HG03039 (cell line): Measurements from ENCODE around the gene LRRC45.

Experiments used
- ATAC-seq: cut with Tn5 transposase; IDR thresholded peaks from one replicate; pipeline ENCODE4 v1.9.1; 2021; ENCODE audit warnings: mild to moderate bottlenecking, moderate library complexity; ENCODE audit not compliant: unreplicated experiment

The LRRC45 gene

DNA sequence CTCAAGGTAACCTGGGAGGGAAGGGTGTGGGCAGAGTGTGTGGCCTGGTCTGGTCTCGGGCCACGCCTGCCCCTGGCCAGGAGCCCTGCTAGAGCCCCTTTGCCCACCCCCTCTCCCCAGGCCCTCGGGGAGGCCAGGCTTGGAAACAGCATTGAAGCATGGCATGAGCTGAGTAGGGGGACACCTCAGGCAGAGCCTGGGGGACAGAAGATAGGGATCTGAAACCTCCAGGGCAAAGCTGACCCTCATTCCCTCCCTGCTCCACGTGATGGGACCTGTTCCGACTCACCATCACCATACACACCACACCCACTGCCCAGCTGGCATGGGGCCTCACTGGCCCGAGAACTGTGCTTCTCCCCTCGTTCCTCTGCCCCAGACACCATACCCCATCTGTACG is 26.0 kb downstream of the LRRC45 start:
- ATAC-seq, result no peak

DNA sequence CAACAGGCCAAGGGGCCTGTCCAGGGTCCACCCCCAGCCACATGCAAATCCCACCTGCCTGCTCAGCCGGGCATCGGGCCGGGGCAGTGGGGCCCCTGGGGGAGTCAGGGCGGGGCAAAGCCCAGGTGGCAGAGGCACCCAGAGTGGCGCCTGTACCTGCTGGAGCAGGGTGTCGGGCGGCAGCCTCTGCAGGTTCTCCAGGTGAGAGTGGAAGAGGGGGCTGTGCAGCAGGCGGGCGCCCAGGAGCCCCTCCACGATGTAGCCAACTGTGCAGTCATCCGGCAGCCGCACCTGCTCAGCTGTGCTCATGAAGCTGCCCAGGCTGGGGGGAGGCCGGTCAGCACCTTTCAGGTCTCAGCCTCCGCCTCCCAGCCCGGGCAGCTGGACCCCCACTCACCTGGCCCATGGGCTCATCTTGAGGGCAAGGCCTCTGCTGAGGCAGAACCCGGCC is 26.4 kb downstream of the LRRC45 start:
- no peak for ATAC-seq

DNA sequence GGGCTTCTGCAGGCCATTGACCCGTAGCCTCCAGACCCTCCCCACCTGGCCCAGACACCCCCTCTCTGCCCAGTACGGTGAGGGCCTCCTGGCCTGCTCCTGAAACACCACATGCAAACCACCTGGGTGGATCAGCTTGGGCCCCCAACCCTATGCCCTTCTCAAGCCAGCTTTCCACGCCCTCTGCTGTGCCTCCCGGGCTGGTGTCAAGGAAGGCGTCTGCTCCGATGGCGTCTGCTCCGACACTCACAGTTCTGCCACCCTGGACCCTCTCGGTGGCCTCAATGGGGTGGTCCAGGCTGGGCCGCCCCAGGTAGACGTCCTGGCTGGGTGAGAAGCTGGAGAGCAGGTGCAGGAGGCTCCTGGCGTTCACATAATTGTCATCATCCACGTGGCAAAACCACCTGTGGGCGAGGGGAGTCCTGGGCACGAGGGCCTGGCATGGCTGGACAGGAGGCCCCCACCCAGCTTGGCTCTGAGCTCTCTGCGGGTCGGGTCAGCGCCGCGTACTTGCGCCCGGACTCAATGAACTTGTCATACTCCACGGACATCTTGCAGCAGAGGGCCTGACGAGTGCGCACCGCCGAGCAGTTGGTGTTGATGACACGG is 27.2 kb downstream of the LRRC45 start:
- no peak for ATAC-seq

DNA sequence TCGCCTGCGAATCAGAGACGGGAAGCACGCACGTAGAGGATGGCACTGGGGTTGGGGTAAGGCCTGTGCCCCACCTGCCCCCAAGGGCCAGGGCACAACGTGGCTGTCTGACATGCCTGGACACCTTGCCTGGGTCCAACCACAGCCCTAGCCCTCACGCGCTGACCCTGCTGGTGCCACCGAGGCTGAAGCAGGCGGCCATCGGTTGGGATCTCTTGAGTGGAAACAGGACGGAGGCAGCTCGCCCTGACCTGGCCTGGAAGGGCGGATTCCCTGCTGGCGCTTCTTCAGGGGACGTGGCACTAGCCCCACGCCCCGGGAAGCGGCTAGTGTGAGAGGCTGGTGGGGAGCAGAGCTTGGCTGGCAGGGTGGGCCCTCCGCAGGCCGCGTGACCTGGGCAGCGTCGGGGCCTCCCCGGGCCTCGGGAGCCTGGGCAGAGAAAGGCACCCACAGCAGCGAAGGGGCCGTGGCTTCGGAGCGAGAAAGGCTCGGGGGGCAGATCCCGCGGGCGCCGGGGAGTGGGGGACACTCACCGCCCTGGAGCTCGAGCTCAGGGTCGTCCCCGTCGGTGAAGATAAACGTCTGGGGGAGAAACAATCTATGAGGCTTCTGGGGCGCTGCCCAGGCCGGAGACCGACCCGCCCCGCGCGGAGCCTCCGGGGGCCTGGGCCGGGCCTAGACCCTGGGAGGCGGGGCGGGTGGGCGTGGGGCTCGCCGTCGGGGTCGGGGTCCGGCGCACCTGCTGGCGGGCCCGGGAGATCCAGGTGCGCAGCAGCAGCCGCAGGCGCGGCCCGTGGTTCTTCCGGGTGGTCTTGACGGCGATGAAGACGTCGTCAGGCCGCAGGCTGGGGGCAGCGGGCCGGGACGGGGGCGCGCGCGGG is 27.9 kb downstream of the LRRC45 start:
- ATAC-seq, result no peak

DNA sequence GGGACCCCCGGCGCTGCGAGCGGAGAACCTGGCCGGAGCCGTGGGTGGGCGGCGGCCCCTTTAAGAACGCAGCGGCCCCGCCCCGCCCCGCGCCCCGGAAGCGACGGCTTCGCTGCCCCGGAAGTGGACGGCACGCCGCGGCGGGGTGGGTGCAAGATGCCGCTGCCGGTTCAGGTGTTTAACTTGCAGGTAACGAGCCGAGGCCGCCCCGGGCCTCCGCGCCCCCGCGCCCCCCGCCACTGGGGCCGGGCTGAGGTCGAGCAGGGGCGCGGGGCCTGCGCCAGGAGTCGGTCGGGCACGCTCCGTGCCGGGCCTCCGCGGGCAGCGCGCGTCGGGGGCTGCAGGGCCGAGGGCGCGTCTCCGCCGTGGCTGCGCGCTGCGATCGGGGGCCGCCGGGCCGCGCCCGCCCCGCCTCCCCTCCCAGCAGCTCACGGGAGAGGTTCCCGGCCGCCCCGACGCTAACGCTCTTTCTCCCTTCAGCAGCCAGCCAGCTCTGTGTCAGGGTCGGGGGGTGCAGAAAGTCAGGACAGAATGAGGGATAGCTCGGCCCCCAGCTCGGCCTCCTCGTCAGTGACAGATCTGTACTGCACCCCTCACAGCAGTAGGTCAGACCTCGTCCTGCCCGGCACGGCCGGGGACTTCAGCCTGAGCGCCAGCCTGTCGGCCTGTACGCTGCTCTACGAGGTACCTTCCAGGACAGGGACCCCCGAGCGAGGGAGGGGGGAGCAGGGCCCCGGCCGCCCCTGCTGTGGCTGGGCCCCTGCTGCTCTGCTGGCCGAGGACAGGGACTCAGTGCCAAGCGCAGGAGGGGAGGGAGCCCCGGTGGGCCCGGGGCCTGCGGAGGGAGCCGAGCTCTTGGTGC is 28.9 kb downstream of the LRRC45 start, which contains the start of the genes GPS1 and RFNG:
GPS1 (plus strand) TSS at position 123 of the 862 bp plus-strand sequence; CDS start at position 157, 34 bp downstream.
RFNG (minus strand) TSS at position 36 of the 862 bp plus-strand sequence. CDS start 45 bp downstream, outside the sequence.
- no peak for ATAC-seq

DNA sequence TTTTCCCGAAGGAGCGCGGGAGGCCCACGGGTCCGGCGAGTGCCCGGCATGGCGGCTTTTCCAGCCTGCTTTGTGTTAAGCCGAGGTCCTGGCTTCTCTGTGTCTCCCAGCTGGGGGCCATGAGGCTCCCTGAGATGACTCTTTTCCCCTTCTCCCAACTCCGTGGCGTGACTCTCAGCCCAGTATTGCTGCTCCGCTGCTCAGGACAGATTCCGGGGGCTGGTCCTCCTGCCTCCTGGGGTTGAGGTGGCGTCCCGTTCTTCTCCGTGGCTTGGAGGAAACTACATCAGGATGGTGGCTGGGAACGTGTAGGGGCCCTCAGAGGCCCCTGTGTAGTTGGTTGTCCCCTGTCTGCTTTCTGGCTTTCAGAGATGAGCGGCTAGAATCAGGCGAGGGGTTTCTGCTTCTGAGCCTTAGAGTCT is 29.5 kb downstream of the LRRC45 start:
- no peak for ATAC-seq

DNA sequence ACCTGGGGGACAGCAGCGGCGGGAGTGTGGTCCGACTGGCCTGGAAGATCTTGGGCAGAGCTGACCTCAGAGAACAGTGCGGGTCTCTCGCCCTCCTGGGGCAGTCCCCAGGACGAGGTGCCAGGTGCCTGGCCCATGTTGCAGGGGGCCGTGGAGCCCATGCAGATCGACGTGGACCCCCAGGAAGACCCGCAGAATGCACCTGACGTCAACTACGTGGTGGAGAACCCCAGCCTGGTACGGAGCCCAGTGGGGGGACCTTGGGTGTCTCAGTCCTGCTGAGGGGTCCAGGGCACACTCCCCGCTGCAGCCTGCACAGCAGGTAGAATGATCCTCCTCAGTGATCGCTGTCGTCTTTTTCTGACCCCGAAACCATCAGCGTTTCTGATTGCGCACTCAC is 30.0 kb downstream of the LRRC45 start:
- no peak for ATAC-seq

DNA sequence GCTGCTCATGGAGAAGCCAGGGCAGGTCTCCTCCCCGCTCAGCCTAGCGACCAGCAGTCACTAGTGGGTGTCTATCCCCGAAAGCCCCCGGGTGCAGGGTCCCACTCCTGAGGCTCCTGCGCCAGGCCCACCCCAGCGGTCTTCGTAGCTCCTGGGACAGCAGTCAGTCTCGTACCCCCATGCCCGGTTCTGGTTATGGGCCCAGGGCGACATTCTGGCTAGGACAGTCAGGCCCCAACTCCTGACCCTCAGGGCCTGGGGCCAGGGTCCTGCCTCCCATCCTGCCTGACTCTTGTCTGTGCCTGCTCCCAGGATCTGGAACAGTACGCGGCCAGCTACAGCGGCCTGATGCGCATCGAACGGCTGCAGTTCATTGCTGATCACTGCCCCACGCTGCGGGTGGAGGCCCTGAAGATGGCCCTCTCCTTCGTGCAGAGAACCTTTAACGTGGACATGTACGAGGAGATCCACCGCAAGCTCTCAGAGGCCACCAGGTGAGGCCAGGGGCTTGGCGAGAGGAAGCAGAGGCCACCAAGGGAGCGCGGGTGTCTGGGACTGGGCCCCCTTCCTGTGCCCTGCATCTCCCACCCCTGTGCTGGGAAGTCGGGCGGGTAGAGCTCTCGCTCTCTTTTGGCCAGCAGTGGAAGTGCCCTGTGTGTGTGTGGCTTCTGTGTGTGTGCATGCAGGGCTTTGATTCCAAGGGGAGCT is 30.6 kb downstream of the LRRC45 start:
- no peak for ATAC-seq

DNA sequence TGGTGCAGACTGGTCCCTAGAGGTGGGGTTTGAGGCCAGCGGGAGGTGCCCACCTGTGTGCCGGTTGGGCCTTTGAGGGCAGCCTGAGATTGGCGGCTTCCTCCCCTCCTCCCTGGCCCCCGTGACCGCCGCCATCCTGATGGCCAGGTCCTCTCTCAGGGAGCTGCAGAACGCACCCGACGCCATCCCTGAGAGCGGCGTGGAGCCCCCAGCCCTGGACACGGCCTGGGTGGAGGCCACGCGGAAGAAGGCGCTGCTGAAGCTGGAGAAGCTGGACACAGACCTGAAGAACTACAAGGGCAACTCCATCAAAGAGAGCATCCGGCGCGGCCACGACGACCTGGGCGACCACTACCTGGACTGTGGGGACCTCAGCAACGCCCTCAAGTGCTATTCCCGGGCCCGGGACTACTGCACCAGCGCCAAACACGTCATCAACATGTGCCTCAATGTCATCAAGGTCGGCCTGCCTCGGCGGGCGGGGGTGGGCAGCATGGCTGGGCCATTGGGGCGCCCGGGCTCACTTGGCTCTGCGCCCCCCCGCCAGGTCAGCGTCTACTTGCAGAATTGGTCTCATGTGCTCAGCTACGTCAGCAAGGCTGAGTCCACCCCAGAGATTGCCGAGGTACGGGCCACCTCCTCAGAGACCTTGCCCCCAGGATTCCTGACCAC is 31.4 kb downstream of the LRRC45 start:
- no peak for ATAC-seq

DNA sequence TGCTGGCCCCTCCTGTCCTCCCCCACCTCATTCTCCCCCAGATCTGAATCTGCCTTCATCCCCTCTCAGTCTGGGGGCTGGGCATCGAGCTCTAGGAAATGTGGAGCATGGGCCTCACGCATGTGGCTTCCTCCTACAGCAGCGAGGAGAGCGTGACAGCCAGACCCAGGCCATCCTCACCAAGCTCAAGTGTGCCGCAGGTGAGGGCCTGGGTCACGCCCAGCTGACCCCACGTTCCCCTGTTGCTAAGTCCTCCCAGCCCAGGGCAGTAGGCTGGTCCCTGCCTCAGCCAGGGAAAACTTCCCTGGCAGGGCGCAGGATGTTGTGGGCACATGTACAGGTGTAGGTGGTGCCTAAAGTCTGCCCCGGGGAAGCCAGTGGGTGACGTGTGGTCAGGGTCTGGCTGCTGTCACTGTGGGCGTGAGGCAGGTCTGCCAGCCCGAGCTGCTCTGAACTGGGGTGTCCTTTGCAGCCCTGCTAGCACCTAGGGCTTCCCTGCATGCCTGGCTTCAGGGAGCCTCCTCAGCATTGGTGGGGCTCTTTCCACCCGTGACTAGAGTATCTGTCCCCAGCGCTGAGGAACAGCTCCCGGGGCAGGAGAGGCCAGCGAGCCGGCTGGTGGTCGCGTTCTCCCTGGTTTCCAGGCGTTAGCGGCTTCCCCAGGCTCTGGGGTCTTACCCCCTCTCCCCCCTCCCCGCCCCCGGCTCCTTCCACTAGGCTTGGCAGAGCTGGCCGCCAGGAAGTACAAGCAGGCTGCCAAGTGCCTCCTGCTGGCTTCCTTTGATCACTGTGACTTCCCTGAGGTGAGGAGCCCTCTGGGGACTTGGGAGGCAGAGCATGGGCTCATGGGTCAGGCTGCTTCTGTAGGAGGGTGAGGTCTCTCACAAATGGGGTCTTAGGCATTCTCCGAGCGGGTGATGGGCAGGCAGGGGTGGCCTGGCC is 32.2 kb downstream of the LRRC45 start:
- ATAC-seq, result no peak

DNA sequence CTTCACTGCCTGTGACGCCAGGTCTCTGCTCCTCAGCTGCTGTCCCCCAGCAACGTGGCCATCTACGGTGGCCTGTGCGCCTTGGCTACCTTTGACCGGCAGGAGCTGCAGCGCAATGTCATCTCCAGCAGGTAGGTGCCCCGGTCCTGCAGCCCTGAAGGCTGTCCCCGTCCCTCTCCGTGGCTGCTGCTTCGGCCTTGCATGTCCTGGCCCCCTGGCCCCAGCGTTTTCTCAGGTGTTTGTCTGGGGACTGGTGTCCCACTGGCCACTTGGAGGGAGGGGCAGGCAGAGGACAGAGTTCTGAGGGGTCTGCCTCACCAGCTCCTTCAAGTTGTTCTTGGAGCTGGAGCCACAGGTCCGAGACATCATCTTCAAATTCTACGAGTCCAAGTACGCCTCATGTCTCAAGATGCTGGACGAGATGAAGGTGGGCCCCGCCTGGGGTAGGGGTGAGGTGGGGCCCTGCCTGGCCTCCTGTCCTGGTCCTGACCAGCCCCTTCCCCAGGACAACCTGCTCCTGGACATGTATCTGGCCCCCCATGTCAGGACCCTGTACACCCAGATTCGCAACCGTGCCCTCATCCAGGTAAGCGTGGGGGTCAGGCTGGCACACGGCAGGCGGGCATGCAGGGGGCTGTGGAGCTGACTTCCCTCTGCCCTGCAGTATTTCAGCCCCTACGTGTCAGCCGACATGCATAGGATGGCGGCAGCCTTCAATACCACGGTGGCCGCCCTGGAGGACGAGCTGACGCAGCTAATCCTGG is 33.0 kb downstream of the LRRC45 start:
- ATAC-seq, result no peak

DNA sequence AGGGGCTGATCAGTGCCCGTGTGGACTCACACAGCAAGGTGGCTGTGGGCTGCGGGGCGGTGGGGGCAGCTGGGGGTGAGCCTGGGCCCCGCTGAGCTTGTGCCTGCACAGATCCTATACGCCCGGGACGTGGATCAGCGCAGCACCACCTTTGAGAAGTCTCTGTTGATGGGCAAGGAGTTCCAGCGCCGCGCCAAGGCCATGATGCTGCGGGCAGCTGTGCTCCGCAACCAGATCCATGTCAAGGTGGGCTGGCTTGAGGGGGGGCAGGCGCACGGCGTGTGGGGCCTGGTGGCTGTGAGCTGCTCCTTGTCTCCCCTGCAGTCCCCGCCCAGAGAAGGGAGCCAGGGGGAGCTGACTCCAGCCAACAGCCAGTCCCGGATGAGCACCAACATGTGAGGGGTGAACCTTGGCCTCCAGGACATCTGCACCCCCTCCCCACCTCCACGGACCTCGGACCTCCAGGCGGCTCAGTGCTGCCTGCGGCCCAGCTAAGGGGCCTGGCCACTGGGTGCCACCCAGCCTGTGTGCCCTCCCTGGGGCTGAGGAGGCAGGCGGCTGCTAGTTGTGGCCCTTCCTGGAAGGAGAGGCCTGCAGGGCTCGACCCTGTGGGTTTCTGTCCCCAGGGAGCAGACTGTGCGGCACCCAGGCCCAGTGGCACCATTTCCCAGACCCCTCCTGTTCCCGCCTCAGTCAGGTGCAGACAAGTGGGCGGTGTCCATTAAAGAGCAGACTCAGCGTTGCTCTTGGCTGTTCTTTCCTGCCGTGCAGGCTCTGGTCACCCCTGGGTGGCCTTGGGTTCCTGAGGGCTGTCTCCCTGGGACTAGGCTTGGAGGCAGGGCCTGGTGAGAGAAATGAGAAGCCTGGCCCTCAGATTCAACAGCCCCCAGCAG is 33.9 kb downstream of the LRRC45 start:
- no peak for ATAC-seq

DNA sequence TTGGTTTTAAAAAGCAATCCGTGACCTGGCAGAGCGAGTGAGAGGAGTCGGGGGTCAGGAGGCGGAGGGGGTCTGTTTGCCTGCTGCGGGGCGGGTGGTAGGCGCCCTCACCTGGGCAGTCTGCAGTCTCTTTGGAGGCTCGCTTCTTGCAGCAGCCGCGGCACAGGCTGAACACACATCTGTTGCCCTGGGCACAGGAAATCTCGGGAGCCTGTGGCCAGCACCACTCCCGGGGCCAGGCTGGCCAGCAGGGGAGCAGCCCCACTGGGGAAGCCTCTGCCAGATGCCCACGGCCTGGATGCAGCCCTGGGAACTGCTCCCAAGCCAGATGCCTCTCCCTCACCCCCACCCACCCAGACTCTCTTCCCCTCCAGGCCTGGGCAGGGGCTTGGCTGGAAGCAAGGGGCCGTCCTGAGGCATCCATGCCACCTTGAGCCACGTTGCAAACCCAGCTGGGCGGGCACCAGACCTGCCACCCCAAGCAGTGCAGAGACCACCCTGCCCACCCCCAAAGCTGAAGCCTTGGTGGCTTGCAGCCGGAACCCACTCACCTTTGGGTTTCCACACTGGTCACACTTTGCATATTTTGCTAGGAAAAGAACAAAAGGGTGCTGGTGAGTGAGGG is 35.2 kb downstream of the LRRC45 start:
- ATAC-seq, result no peak

DNA sequence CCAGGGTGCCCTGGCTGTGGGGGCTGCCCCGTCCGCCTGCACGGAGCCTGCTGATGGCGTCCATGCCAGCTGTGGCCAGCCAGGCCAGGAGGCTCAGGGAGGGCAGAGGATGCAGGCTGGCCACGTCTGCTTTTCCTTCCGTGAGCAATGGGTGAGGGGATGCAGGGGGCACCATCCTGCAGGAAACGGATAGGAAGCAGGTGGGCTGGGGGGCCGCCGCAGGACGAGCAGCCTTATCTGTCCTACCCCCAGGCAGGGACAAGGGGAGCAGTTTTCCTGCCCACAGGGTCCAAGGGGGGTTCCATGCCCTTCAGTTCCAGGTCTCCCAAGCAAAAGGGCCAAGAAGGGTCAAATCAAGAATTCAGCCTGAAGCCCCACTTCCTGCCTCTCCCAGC is 35.7 kb downstream of the LRRC45 start:
- ATAC-seq, result no peak

DNA sequence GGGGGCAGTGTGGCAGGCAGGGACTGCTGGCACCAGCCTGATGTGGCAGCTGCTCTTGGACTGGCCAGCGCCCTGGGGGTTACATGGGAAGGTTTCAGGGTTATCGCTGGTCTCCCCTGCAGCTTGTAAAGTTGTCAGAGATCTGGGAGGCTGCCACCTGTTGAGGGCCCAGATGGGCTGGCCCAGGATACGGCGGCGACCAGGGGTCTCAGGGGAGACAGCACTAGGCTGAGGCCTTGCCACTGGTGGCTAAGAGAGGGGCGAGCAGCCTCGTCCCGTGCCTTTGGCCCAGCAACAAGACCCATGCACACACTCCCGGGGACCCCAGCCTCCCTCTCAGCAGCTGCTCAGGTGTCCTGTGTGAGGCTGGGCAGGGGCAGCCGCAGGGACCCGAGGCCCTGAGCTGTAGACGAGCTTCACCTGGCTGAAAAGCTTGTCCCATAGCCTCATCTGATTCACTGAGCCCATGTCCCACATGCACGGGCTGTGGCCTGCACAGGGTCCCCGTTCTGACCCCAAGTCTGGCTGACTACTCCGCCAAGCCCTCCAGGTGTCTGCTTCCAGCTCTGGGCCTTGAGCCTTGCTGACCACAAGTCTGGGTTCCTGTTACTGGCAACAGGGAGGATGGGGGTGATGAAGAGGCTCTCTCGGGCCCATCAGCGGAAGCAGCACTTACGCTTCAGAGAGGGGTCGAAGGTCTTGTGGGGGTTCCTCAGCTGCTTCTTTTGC is 36.3 kb downstream of the LRRC45 start:
- ATAC-seq, result no peak

DNA sequence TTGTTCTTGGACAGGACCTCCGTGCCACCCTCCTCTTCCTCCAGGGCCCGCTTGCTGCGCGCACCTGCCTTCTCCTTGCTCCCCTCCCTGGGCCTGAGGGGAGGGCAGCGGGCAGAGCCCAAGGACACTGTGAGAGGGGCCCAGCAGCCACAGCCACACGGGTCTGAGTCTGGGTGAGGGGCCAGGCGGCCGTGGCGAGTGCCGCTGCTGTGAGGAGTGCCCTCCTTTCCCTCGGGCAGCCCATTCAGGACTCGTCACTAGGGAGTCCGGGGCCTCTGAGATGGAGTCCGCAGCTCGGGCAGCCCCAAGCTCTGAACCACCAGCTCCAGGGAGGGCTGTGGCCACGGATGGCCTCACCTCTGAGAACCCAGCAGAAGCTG is 36.9 kb downstream of the LRRC45 start:
- no peak for ATAC-seq
